OCI-LY1 (cell line): Measurements from ENCODE around the gene KIRREL3.

Experiments used
- EZH2 ChIP-seq: fragments of 200-600 bp; sonication (generic), shearing (Covaris generic); IDR thresholded peaks from 2 replicates; pipeline ENCODE4 v1.8.0; 2017; ENCODE audit warnings: borderline replicate concordance, mixed run types, mild to moderate bottlenecking, antibody characterized with exemption, low read length, moderate library complexity, mixed read lengths
- TF ChIP-seq, protein P1 (sequence below): fragments of 200-600 bp; sonication (generic), shearing (Covaris generic); IDR thresholded peaks from 2 replicates; pipeline ENCODE4 v1.5.1; 2017; ENCODE audit warnings: mild to moderate bottlenecking, antibody characterized with exemption, low read length, moderate library complexity, mixed read lengths

DNA sequence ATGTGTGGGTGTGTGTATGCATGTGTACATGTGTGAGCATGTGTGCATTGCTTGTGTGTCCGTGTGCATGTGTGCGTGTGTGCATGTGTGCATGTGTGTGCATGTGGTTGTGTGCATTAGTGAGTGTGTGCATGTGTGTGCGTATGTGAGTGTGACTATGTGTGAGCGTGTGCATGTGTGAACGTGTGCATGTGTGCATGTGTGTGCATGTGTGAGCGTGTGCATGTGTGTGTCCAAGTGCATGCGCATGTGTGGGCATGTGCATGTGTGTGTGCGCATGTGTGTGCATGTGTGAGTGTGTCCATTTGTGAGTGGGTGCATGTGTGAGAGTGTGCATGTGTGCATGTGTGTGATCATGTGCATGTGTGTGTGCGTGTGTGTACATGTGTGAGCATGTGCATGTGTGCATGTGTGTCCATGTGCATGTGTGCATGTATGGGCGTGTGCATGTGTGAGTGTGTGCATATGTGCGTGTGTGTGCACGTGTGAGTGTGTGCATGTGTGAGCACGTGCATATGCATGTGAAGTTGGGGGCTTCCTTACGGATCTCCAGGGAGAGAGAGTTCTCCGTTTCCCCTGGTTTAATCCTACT lies 549.3 kb downstream of the KIRREL3 start:
- no peak for TF ChIP-seq EZH2
- TF ChIP-seq, protein P1, sequence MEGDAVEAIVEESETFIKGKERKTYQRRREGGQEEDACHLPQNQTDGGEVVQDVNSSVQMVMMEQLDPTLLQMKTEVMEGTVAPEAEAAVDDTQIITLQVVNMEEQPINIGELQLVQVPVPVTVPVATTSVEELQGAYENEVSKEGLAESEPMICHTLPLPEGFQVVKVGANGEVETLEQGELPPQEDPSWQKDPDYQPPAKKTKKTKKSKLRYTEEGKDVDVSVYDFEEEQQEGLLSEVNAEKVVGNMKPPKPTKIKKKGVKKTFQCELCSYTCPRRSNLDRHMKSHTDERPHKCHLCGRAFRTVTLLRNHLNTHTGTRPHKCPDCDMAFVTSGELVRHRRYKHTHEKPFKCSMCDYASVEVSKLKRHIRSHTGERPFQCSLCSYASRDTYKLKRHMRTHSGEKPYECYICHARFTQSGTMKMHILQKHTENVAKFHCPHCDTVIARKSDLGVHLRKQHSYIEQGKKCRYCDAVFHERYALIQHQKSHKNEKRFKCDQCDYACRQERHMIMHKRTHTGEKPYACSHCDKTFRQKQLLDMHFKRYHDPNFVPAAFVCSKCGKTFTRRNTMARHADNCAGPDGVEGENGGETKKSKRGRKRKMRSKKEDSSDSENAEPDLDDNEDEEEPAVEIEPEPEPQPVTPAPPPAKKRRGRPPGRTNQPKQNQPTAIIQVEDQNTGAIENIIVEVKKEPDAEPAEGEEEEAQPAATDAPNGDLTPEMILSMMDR: no peak
